GOT3 (cell line): ENCODE results near the gene GNL2.

ENCODE experiments used
- DNase-seq: peaks from one replicate; lab custom pipeline; 2025; ENCODE audit warnings: mixed read lengths; lab: John Stamatoyannopoulos, UW

The GNL2 gene

GRCh38 chr1:37595440-37596181 is at the start of gene GNL2:
Gene GNL2 (minus strand): TSS chr1:37595937. CDS start chr1:37595822, 115 bp downstream.
- peak; percentile 89 for DNase-seq

DNA sequence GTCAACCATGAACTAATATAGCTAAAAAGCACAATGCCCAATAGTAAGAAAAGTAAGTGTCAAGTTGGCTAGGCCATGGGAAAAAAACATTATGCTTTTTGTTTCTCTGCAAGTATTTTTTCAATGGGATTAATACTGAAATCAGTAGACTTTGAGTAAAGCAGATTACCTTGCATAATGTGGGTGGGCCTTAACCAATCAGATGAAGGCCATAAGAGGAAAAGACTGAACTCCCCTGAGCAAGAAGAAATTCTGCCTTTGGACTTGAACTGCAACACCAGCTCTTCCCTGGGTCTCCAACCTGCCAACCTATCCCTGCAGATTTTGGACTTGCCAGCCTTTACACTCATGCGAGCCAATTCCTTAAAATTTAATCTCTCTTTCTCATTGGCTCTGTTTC is 45.3 kb upstream of the GNL2 start:
- DNase-seq: no peak

DNA sequence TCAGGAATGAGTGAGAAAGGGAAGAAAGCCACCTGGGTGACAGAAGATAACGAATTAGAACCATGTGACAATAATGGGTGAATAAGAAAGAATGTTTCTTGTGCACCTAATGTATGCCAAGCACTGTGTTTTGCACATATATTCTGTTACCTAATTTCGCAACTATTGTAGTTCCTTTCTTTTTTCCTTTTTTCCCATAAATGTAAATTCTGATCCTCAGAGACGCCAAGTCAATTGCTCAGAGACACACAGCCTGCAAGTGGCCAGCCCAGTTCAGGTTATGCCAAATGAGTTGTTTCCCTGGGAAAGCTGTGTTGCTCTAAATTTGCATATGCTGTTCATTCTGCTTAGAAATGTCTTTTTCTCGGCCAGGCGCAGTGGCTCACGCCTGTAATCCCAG is 40.7 kb upstream of the GNL2 start:
- DNase-seq: no peak

DNA sequence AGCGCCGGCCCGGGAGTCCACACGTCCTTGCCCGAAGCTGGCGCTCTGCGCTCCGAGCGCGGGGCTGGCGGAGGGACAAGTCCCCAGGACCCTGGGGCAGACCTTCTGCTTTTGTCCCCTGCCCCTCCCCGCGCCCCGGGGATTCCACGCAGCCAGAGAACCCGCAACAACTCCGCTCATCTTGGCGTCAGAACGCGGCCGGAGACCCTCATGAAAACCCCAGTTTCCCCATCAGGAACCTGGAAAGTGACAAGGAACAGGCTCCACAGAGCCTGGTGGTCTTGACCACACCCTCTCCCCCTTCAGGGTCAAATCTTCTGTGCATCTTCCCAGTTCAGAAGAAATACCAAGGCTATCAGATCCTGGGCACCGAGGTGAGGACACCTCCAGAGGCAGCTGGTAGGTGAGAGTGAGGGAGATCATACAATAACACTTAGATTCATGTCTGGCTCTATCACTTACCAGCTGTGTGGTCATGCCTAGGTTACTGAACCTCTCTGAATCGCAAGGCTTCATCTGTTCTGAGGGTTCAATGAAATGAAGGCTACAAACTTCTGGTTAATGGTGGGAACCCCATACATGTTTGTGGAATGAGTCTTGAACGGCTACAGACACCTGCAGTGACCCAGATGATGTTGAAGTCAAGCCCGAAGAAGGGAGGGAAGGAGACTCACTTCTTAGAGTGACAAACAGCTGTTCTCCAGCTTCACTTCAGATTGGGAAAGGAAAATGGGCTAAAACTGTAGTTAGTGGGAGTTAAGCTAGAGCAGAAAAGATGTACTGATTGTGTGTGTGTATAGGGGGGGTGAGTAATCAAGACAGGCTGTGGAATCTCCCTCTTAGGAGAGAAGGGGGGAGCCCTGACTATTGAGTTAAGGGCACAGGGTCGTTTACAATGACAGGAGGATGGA is 39.5 kb upstream of the GNL2 start:
- DNase-seq: no peak

GRCh38 chr1:37634244-37634991 is 38.7 kb upstream of the GNL2 start, which contains the start of gene RSPO1:
Gene RSPO1 (minus strand): TSS chr1:37634892. CDS start chr1:37629661, 5,231 bp downstream.
- DNase-seq: no peak

- no peak for DNase-seq
These were observed 38.2 kb upstream of the GNL2 start for GRCh38 chr1:37633938-37634243.

DNA sequence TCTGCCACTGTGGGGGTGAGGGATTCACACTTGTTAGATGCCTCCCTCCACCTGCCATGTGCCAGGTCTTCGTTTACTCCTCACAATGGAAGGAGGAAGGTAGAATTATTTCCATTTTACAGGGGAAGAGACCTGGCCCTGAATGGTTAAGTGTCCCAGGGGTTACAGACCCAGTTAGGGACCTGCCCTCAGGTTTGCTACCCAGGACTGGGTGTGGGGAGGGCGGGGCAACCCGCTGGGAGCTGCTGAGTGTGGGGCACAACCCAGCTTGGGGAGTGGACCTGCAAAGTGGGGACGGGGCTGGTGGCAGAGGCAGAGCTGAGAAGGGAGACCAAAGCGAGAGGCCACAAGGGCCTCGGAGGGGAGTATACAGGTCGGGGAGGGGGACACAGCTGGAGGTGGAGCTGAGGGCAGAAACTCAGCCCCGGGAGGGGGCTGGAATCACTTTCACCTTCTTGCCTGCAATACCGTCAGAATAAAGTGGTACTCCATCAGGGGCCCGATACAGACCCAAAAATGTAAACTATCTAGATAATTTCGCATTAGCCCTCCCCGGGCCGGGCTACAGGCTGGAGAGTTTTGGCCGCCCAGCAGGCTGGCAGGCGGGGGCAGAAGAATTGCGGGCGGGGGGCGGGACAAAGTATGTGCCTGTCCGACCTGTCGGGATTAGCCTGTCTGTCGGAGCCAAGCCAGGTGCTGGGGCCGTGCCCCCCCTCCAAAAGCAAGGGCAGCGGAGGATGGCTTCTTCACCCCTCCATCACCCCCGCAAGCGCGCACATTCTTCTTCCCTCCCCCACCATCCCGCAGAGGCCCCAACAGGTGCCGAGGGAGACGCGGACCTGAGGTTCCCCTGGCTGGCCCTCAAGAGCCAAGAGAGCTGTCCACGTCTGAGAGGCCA is 37.6 kb upstream of the GNL2 start:
- no peak for DNase-seq

DNA sequence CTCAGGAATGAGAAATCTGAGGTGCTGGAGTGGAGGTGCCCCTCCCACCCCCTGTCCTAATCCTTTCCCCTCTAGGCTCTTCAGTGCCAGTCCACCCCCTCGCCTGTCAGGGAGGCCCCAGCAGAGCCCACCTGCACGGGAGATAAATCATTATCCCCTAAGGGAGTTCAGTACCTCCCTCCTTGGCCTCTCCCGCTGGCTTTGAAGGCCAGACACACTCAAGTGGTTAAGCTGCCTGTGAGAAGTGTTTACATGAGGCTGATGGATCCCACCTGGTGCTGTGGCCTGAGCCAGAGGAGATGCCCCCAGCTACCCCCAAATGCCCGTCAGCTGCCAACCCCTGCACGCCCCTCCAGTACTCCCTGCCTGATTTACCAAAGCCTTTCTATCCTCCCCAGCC is 35.3 kb upstream of the GNL2 start:
- no peak for DNase-seq

- no peak for DNase-seq
These were observed 34.8 kb upstream of the GNL2 start for GRCh38 chr1:37630426-37631028.

GRCh38 chr1:37629726-37630425 is 34.1 kb upstream of the GNL2 start:
- no peak for DNase-seq

DNA sequence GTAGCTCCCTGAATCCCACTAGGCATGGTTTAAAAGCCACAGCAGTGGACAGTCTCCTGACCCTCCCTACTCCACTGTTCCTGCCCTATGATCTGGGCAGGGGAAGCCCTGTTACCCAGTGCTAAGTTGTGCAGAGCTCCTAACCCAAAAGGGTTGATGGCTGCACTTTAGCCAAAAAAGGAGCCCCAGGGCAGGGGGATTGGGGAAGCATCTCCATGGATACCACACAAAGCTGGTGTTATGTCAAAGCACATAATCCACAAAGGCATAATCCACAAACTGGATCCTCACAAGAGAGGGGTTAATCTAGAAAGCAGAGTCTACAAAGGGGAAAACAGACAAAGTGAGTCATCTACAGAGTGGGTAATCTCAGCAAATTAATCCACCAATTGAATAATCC is 33.3 kb upstream of the GNL2 start:
- DNase-seq: no peak

GRCh38 chr1:37628026-37628556 is 32.4 kb upstream of the GNL2 start:
- no peak for DNase-seq

DNA sequence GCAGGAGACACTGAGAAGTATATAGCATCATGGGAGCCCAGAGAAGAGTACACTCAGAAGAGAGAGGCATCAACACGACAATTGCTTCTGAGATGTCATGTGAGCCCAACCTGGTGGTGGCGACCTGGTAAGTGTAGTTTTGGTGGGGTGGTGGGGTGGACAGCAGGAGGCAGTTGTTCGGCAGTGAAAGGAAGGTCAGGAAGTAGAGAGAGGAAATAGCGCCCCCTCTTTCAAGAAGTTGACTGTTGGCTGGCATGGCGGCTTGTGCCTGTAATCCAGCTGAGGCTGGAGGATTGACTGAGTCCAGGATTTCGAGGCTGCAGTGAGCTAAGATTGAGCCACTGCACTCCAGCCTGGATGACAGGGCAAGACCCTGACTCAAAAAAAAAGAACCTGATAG is 26.4 kb upstream of the GNL2 start:
- no peak for DNase-seq

DNA sequence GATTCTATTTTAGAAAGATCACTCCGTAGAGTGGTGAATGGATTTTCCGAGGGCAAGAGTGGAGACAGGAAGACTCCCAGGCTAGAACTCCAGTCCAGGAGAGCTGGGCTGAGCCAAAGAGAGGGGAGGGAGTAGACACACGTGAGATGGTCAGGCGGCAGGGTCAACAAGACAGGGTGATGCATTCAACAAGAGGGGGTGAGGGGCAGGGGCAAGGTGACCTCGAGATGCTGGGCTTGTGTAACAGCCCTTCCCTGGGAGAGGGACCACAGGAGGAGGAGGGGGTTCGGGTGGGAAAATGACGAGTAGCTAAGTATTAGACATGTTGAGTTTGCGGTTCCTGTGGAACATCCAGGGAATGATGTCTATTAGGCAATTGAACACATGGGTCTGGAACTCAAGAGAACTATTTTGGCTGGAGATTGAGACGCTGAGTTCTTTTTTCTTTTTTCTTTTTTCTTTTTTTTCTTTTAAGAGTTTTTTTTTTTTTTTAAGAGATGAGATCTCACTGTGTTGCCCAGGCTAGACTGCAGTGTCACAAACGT is 25.7 kb upstream of the GNL2 start:
- no peak for DNase-seq

DNA sequence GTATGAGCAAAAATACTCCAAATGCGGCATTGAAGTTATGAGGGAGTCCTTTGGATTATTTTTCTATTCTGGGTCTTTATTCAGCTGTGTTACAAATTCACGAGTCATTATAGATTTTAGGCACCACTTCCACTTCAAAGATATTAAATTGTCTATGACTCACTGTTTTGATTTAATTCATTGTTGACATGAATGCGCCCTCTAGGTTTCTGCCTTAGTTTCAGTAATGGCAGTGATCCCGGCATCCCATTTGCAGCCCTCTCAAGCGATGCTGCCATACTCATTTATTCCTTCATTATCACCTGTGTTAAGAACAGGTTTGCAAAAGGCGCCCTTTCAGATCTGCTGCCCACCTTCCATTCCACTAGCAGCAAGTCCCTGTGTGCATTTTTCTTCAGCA is 25.0 kb upstream of the GNL2 start:
- DNase-seq: no peak

- DNase-seq: no peak
These were observed 20.6 kb upstream of the GNL2 start for GRCh38 chr1:37616330-37616729.

DNA sequence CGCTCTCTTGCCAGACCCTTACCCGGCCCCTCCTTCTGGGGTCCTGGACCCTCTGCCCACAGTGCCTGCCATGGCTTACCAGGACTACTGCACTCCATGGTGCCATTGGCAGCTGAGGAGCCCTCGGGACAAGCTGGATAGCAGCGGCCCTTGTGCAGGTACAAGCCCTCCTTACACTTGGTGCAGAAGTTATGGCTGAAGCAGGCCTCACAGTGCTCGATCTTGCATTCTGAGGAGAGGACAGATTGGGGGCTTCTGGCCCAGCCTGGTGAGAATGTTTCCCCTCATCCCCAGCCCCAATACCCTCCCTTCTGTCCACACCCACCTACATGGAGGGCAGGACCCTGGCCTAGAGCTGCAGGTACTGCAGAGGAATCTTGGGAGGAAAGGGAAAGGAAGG is 18.4 kb upstream of the GNL2 start:
- DNase-seq: no peak

- no peak for DNase-seq
These were observed 16.4 kb upstream of the GNL2 start for GRCh38 chr1:37612186-37612585.

DNA sequence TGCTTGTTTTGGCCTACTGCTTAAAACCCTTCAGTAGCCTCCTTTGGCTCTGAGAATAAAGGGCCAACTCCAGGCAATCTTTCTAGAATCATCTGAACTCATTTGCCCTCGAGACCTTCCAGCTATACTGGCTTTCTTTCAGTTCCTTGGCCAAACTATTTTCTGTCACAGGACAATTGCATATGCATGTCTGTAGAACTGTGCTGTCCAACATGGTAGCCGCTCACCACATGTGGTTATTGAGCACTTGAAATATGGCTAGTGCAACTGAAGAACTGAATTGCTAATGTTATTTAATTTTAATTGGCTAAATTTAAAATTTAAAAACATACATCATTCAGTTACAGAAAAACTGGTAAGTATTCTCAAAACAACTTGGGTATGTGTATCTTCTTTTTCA is 14.3 kb upstream of the GNL2 start:
- no peak for DNase-seq

DNA sequence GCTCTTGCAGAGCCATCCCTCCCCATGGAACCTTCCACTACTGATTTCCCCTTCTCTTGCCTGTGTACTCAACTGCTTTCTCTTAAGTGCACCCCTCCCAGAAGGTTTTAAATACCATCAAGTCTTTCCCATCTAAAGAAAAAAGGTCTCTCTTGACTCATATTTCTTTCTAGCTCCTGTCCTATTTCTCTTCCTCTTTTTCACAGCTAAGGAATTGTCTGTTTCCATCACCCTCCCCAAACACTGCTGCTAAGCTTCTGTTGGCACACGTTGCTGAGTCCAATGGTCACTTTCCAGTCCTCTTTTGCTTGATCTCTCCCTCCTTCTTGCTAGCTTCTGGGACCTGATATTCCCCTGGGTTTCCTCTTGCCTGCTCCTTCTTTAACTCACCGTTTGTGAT is 13.3 kb upstream of the GNL2 start:
- no peak for DNase-seq
